Neural cell (in vitro differentiated cells): ENCODE data around the gene CDH12.

Experiments used
- CTCF ChIP-seq: fragments of 450-650 bp; IDR thresholded peaks from 2 replicates; pipeline ENCODE4 v1.5.1; 2014; ENCODE audit warnings: antibody characterized with exemption, mild to moderate bottlenecking, moderate library complexity; ENCODE audit not compliant: poor library complexity, severe bottlenecking
- EP300 ChIP-seq: fragments of 450-650 bp; conservative IDR thresholded peaks from 2 replicates; pipeline ENCODE4 v1.6.1; 2014; ENCODE audit warnings: antibody characterized with exemption, mild to moderate bottlenecking, moderate library complexity; ENCODE audit not compliant: poor library complexity, severe bottlenecking
- EZH2 ChIP-seq: fragments of 200-600, 300-800 bp; shearing (Covaris generic), sonication (generic); IDR thresholded peaks from 2 replicates; pipeline ENCODE4 v1.6.1; 2014; ENCODE audit warnings: antibody characterized with exemption, low read length, borderline replicate concordance, mild to moderate bottlenecking; ENCODE audit not compliant: insufficient read depth, poor library complexity, severe bottlenecking
- MXI1 ChIP-seq: fragments of 450-650 bp; conservative IDR thresholded peaks from 2 replicates; pipeline ENCODE4 v1.6.1; 2014; ENCODE audit warnings: antibody characterized with exemption, mild to moderate bottlenecking; ENCODE audit not compliant: poor library complexity, severe bottlenecking
- POLR2AphosphoS5 ChIP-seq: IDR thresholded peaks from 2 replicates; pipeline ENCODE4 v1.6.1; 2012
- SMC3 ChIP-seq: fragments of 450-650 bp; conservative IDR thresholded peaks from 2 replicates; pipeline ENCODE4 v1.6.1; 2014; ENCODE audit warnings: antibody characterized with exemption, mild to moderate bottlenecking, moderate library complexity; ENCODE audit not compliant: poor library complexity
- TF ChIP-seq, protein P1 (sequence below): IDR thresholded peaks from 2 replicates; pipeline ENCODE4 v1.6.1; 2012; ENCODE audit warnings: borderline replicate concordance

DNA sequence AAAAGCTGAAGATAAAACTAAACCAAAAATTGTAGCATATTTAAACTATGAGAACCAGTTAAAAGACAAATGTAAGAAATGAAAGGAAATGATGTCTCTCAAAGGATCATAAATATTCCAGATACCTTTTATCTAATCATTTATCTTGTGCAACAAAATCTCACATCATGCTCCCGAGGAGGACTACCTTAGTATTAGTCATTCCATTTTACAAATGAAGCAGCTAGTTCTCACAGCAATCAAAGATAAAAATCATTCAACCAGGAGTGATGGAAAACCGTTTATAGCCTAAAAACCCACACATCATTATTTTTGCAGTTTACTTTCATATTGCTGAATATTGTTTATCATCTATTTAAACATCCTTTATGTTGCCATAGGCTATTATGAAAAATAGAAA, 190.0 kb downstream of the CDH12 start:
- no peak for TF ChIP-seq CTCF
- no peak for TF ChIP-seq POLR2AphosphoS5
- TF ChIP-seq, protein P1, sequence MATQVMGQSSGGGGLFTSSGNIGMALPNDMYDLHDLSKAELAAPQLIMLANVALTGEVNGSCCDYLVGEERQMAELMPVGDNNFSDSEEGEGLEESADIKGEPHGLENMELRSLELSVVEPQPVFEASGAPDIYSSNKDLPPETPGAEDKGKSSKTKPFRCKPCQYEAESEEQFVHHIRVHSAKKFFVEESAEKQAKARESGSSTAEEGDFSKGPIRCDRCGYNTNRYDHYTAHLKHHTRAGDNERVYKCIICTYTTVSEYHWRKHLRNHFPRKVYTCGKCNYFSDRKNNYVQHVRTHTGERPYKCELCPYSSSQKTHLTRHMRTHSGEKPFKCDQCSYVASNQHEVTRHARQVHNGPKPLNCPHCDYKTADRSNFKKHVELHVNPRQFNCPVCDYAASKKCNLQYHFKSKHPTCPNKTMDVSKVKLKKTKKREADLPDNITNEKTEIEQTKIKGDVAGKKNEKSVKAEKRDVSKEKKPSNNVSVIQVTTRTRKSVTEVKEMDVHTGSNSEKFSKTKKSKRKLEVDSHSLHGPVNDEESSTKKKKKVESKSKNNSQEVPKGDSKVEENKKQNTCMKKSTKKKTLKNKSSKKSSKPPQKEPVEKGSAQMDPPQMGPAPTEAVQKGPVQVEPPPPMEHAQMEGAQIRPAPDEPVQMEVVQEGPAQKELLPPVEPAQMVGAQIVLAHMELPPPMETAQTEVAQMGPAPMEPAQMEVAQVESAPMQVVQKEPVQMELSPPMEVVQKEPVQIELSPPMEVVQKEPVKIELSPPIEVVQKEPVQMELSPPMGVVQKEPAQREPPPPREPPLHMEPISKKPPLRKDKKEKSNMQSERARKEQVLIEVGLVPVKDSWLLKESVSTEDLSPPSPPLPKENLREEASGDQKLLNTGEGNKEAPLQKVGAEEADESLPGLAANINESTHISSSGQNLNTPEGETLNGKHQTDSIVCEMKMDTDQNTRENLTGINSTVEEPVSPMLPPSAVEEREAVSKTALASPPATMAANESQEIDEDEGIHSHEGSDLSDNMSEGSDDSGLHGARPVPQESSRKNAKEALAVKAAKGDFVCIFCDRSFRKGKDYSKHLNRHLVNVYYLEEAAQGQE = no peak
- no peak for TF ChIP-seq EZH2
- TF ChIP-seq EP300 = no peak
- TF ChIP-seq MXI1 = no peak
- TF ChIP-seq SMC3 = no peak
